Left ventricle myocardium inferior (tissue), 1 donor: ENCODE results near the gene RHBDF2. TPM values are rescaled to one million over a fixed set of nuclear protein-coding genes. Genes with fewer than 3 reads are reported as not detected.

Source experiments
- DNase-seq: peaks from one replicate; pipeline ENCODE4 v3.0.0-alpha.2; 2020
- H3K27ac ChIP-seq: fragments of 200-600 bp; replicated peaks from 2 replicates; pipeline ENCODE4 v1.8.0; 2021
- H3K27me3 ChIP-seq: fragments of 200-600 bp; 2 replicates; pipeline ENCODE4 v1.8.0; 2021; ENCODE audit warnings: low read depth
- H3K36me3 ChIP-seq: fragments of 200-600 bp; 2 replicates; pipeline ENCODE4 v1.8.0; 2021
- H3K4me1 ChIP-seq: fragments of 200-600 bp; 2 replicates; pipeline ENCODE4 v1.8.0; 2021
- H3K4me3 ChIP-seq: fragments of 200-600 bp; 2 replicates; pipeline ENCODE4 v1.8.0; 2021; ENCODE audit warnings: mild to moderate bottlenecking, moderate library complexity
- H3K9me3 ChIP-seq: fragments of 200-600 bp; replicated peaks from 2 replicates; pipeline ENCODE4 v1.8.0; 2021
- CTCF ChIP-seq: fragments of 200-600 bp; IDR thresholded peaks from 2 replicates; pipeline ENCODE4 v1.8.0; 2021; ENCODE audit warnings: antibody characterized with exemption, mild to moderate bottlenecking, borderline replicate concordance
- intact Hi-C: fragments of 100-400 bp; cut with micrococcal nuclease; formaldehyde crosslinking; loops from one replicate; pipeline ENCODE4 v1.11.0; 2022
- total RNA-seq: library from RNA; stranded (reverse); fragmentation: NEBNext Ultra II Directional; extraction: Animal tissue kit (Norgen Biotek cat#: 25700); gene quantifications from one replicate; pipeline ENCODE4 v1.2.1, GENCODE V29; 2021
- donor health status: DM: no; HTN: yes; CAD: no; lungs with severe emphysema.

RHBDF2 gene
- total RNA-seq, 1 donor from 2014 or later, result 13.8 TPM

GRCh38 chr17:76467809-76468633, 33.2 kb downstream of the RHBDF2 start:
- H3K36me3 ChIP-seq, result peaks cover 20% of the 10 kb centered on the region
- H3K27ac ChIP-seq, result no peak overlapping the region
- H3K9me3 ChIP-seq, result no peaks in the 10 kb centered on the region
- TF ChIP-seq CTCF, result no peak
- DNase-seq, result no peak
- intact Hi-C loops, result loop anchor here (2.0 kb wide), 1 partner anchor 39 kb away; no protein-coding TSS in a partner anchor
- H3K4me3 ChIP-seq, result no peak overlapping the region
- no peaks in the 10 kb centered on the region for H3K27me3 ChIP-seq
- peaks cover 15% of the 10 kb centered on the region for H3K4me1 ChIP-seq

GRCh38 chr17:76467366-76467765, 33.9 kb downstream of the RHBDF2 start, which contains the start of gene AANAT:
Gene AANAT, plus strand, starts transcription at chr17:76467603. Its CDS starts 1,144 bp downstream, at chr17:76468747.
- H3K9me3 ChIP-seq, result no peaks in the 10 kb centered on the region
- intact Hi-C loops, result loop anchor here (2.0 kb wide), 1 partner anchor 39 kb away; no protein-coding TSS in a partner anchor
- H3K27ac ChIP-seq, result no peak within 1 kb of the TSS
- H3K36me3 ChIP-seq, result peaks cover 13% of the 10 kb centered on the region
- H3K4me3 ChIP-seq, result no peak within 1 kb of the TSS
- no peak for TF ChIP-seq CTCF
- H3K4me1 ChIP-seq, result peaks cover 15% of the 10 kb centered on the region
- no peaks in the 10 kb centered on the region for H3K27me3 ChIP-seq
- DNase-seq, result no peak

GRCh38 chr17:76466775-76467130, 34.5 kb downstream of the RHBDF2 start:
- Histone ChIP-seq H3K27ac (no peak overlapping the region), H3K4me3 (no peak overlapping the region), H3K27me3 (no peaks in the 10 kb centered on the region), H3K4me1 (peaks cover 15% of the 10 kb centered on the region), H3K9me3 (no peaks in the 10 kb centered on the region), H3K36me3 (peaks cover 10% of the 10 kb centered on the region)
- no peak for TF ChIP-seq CTCF
- DNase-seq, result no peak
- intact Hi-C loops, result loop anchor here (2.0 kb wide), 1 partner anchor 40 kb away; no protein-coding TSS in a partner anchor

- DNase-seq, result no peak
- no peaks in the 10 kb centered on the region for H3K9me3 ChIP-seq
- no peak overlapping the region for H3K4me3 ChIP-seq
- peaks cover 4% of the 10 kb centered on the region for H3K4me1 ChIP-seq
- intact Hi-C loops, result no loop called here
- H3K27me3 ChIP-seq, result no peaks in the 10 kb centered on the region
- TF ChIP-seq CTCF, result no peak
- H3K27ac ChIP-seq, result no peak overlapping the region
- no peaks in the 10 kb centered on the region for H3K36me3 ChIP-seq
These were observed 38.5 kb downstream of the RHBDF2 start for GRCh38 chr17:76462556-76463290.

- peaks cover 4% of the 10 kb centered on the region for H3K4me1 ChIP-seq
- intact Hi-C loops, result no loop called here
- no peaks in the 10 kb centered on the region for H3K36me3 ChIP-seq
- no peak for TF ChIP-seq CTCF
- no peak overlapping the region for H3K4me3 ChIP-seq
- no peaks in the 10 kb centered on the region for H3K9me3 ChIP-seq
- H3K27me3 ChIP-seq, result no peaks in the 10 kb centered on the region
- no peak overlapping the region for H3K27ac ChIP-seq
- no peak for DNase-seq
These were observed 39.3 kb downstream of the RHBDF2 start for GRCh38 chr17:76461765-76462555.
